Inflammatory macrophage treated with lipopolysaccharide for 4 hours (primary cell): ENCODE results near the gene UBAC1.
A peak's percentile ranks its signal among the peaks of the same experiment; 100 is the strongest.

Source experiments
- DNase-seq: peaks from one replicate; pipeline ENCODE4 v3.0.0-alpha.2; 2020

The UBAC1 gene

GRCh38 chr9:135914921-135915320 lies 46.3 kb downstream of the UBAC1 start:
- DNase-seq: no peak

- peak; percentile 23 for DNase-seq
Measured at GRCh38 chr9:135911233-135911632, 49.9 kb downstream of the UBAC1 start.

GRCh38 chr9:135910757-135911156 lies 50.4 kb downstream of the UBAC1 start:
- no peak for DNase-seq

- DNase-seq: peak; percentile 75
Measured at GRCh38 chr9:135910216-135910615, 51.0 kb downstream of the UBAC1 start.

- no peak for DNase-seq
Measured at GRCh38 chr9:135909371-135909770, 51.8 kb downstream of the UBAC1 start.

GRCh38 chr9:135908754-135909204 lies 52.4 kb downstream of the UBAC1 start:
- peak; percentile 57 for DNase-seq

GRCh38 chr9:135908093-135908753 lies 53.0 kb downstream of the UBAC1 start:
- peak; percentile 47 for DNase-seq

GRCh38 chr9:135907431-135908092 lies 53.6 kb downstream of the UBAC1 start, which contains the start of gene CAMSAP1:
Gene CAMSAP1, minus strand, starts transcription at chr9:135907546. Its CDS starts 387 bp downstream, at chr9:135907159.
- peak; percentile 95 for DNase-seq

GRCh38 chr9:135907006-135907430 lies 54.2 kb downstream of the UBAC1 start:
- peak; percentile 43 for DNase-seq

GRCh38 chr9:135906291-135907005 lies 54.7 kb downstream of the UBAC1 start:
- DNase-seq: peak; percentile 74

- DNase-seq: peak; percentile 94
Measured at GRCh38 chr9:135905380-135906258, 55.6 kb downstream of the UBAC1 start.

- no peak for DNase-seq
Measured at GRCh38 chr9:135903786-135904520, 57.2 kb downstream of the UBAC1 start.

- DNase-seq: no peak
Measured at GRCh38 chr9:135903358-135903656, 57.9 kb downstream of the UBAC1 start.

GRCh38 chr9:135902655-135903357 lies 58.4 kb downstream of the UBAC1 start:
- no peak for DNase-seq

GRCh38 chr9:135901826-135902225 lies 59.3 kb downstream of the UBAC1 start:
- DNase-seq: no peak

GRCh38 chr9:135901031-135901758 lies 60.0 kb downstream of the UBAC1 start:
- DNase-seq: peak; percentile 62

- DNase-seq: no peak
Measured at GRCh38 chr9:135898634-135899407, 62.4 kb downstream of the UBAC1 start.

- no peak for DNase-seq
Measured at GRCh38 chr9:135896626-135897025, 64.5 kb downstream of the UBAC1 start.

GRCh38 chr9:135896205-135896604 lies 65.0 kb downstream of the UBAC1 start:
- DNase-seq: no peak
